Measurements from ENCODE around the gene EMILIN2. TPM values are rescaled to one million over a fixed set of nuclear protein-coding genes. Genes with fewer than 3 reads are reported as not detected.

EMILIN2 gene
- polyA plus RNA-seq, 1 experiment: 7.6 TPM

- no peak for DNase-seq (ENCODE audit: low read depth)
- ChIA-PET POLR2A (no interaction called here), CTCF (no interaction called here)
- Histone ChIP-seq H3K4me3 (ENCODE audit: low read depth, low read length) (no peak overlapping the region), H3K36me3 (ENCODE audit: control insufficient read depth, insufficient read depth, low read length) (no peaks in the 10 kb centered on the region), H3K27me3 (ENCODE audit: control insufficient read depth, insufficient read depth, low read length) (no peaks in the 10 kb centered on the region)
- no peak for TF ChIP-seq CTCF (IDR thresholded peaks at IDR 0.05; ENCODE audit: insufficient read depth, low read depth, low read length)
Measured at GRCh38 chr18:2853173-2853925, 6.5 kb downstream of the EMILIN2 start.

- no peaks in the 10 kb centered on the region for H3K27me3 ChIP-seq (ENCODE audit: control insufficient read depth, insufficient read depth, low read length)
- no peak overlapping the region for H3K4me3 ChIP-seq (ENCODE audit: low read depth, low read length)
- TF ChIP-seq CTCF (IDR thresholded peaks at IDR 0.05; ENCODE audit: insufficient read depth, low read depth, low read length): no peak
- CTCF ChIA-PET: interaction anchor here (0.7 kb wide), 1 partner anchor 49 kb away, joined by 3 read pairs; no protein-coding TSS in a partner anchor
- no peak for DNase-seq (ENCODE audit: low read depth)
- no peaks in the 10 kb centered on the region for H3K36me3 ChIP-seq (ENCODE audit: control insufficient read depth, insufficient read depth, low read length)
- POLR2A ChIA-PET: no interaction called here
Measured at GRCh38 chr18:2853926-2854664, 7.3 kb downstream of the EMILIN2 start.

- Histone ChIP-seq H3K4me3 (ENCODE audit: low read depth, low read length) (no peak overlapping the region), H3K36me3 (ENCODE audit: control insufficient read depth, insufficient read depth, low read length) (no peaks in the 10 kb centered on the region), H3K27me3 (ENCODE audit: control insufficient read depth, insufficient read depth, low read length) (no peaks in the 10 kb centered on the region)
- no peak for TF ChIP-seq CTCF (IDR thresholded peaks at IDR 0.05; ENCODE audit: insufficient read depth, low read depth, low read length)
- CTCF ChIA-PET: interaction anchor here (0.7 kb wide), 1 partner anchor 48 kb away, joined by 3 read pairs; no protein-coding TSS in a partner anchor
- no peak for DNase-seq (ENCODE audit: low read depth)
- POLR2A ChIA-PET: no interaction called here
Measured at GRCh38 chr18:2854875-2855274, 8.1 kb downstream of the EMILIN2 start.

- H3K27me3 ChIP-seq (ENCODE audit: control insufficient read depth, insufficient read depth, low read length): no peaks in the 10 kb centered on the region
- POLR2A ChIA-PET: interaction anchor here (0.5 kb wide), 1 partner anchor 733 kb away, joined by 5 read pairs; no protein-coding TSS in a partner anchor
- H3K4me3 ChIP-seq (ENCODE audit: low read depth, low read length): no peak overlapping the region
- H3K36me3 ChIP-seq (ENCODE audit: control insufficient read depth, insufficient read depth, low read length): no peaks in the 10 kb centered on the region
- DNase-seq (ENCODE audit: low read depth): no peak
- CTCF ChIA-PET: interaction anchor here (0.6 kb wide), 1 partner anchor 14 kb away, joined by 3 read pairs; no protein-coding TSS in a partner anchor
- TF ChIP-seq CTCF (IDR thresholded peaks at IDR 0.05; ENCODE audit: insufficient read depth, low read depth, low read length): no peak
Measured at GRCh38 chr18:2855560-2856350, 8.9 kb downstream of the EMILIN2 start.

All from BJ (cell line).